ENCODE data around the gene LPCAT3.
A peak's percentile ranks its signal among the peaks of the same experiment; 100 is the strongest.

LPCAT3 gene

DNA sequence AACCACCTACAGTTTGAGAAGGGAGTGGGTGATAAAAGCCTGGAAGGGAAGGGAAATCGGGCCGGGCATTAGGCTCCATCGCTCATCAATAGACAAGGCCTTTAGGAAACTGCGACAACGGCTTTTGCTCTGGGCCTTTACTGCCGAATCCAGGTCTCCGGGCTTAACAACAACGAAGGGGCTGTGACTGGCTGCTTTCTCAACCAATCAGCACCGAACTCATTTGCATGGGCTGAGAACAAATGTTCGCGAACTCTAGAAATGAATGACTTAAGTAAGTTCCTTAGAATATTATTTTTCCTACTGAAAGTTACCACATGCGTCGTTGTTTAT is 74.9 kb downstream of the LPCAT3 start:
- no peak for TF ChIP-seq GATA1 (IDR thresholded peaks at IDR 0.05; ENCODE audit: low read depth, low read length)
- no peak for TF ChIP-seq POLR2A (IDR thresholded peaks at IDR 0.05; ENCODE audit: low read length)
- DNase-seq = peak; percentile 93

DNA sequence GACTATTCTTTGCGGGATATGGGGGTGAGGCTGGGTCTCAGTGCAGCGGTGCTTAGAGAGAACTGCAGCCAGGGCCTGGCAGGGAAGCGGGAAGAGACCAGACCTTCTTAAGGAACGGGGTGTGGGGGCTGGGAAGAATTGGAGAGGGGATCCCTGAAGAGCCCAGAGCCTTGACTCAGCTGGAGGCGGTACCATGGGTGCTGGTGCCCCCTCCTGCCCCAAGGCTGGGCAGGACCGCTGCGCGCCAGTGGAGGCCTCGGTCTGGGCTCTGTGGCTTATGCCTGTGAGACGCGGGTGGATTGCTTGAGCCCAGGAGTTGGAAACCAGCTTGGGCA is 76.0 kb downstream of the LPCAT3 start:
- no peak for DNase-seq
- no peak for TF ChIP-seq POLR2A (IDR thresholded peaks at IDR 0.05; ENCODE audit: low read length)
- no peak for TF ChIP-seq GATA1 (IDR thresholded peaks at IDR 0.05; ENCODE audit: low read depth, low read length)

DNA sequence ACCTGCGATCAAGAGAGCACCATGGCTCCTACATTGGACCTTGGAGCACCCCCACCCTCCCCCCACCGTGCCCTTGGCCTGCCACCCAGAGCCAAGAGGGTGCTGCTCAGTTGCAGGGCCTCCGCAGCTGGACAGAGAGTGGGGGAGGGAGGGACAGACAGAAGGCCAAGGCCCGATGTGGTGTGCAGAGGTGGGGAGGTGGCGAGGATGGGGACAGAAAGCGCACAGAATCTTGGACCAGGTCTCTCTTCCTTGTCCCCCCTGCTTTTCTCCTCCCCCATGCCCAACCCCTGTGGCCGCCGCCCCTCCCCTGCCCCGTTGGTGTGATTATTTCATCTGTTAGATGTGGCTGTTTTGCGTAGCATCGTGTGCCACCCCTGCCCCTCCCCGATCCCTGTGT is 76.5 kb downstream of the LPCAT3 start:
- TF ChIP-seq GATA1 (IDR thresholded peaks at IDR 0.05; ENCODE audit: low read depth, low read length) = no peak
- TF ChIP-seq POLR2A (IDR thresholded peaks at IDR 0.05; ENCODE audit: low read length) = no peak
- DNase-seq = no peak

DNA sequence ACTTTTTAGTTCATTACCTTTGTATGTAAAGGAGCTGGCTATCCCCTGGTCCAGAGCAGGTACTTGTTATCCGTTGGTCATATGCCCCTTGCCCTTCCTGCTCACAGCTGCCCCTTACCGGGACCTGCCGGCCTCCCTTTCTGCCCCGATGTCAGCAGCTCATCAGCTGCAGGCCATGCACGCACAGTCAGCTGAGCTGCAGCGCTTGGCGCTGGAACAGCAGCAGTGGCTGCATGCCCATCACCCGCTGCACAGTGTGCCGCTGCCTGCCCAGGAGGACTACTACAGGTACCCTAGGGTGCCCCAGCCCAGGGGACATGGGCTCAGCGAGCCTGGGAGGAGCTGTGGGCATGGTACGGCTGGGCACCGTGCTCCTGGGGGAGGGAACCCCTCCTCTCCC is 77.0 kb downstream of the LPCAT3 start:
- TF ChIP-seq POLR2A (IDR thresholded peaks at IDR 0.05; ENCODE audit: low read length) = no peak
- TF ChIP-seq GATA1 (IDR thresholded peaks at IDR 0.05; ENCODE audit: low read depth, low read length) = no peak
- DNase-seq = no peak

DNA sequence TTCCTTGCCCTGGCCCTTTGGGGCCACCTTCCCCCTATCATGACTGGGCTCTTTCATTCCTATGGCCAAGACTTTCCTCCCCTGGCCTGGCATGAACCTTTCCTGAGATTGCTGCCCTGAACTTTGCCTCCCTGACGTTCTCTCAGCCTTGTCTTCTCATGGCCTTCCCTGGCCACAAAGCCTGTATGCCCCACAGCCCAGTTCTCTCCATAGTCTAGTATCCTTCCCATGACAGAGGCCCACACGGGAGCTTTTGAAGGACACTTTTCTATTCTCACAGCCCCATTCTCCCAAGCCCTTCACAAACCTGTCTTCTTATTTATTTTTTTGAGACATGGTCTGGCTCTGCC is 79.1 kb downstream of the LPCAT3 start:
- TF ChIP-seq POLR2A (IDR thresholded peaks at IDR 0.05; ENCODE audit: low read length) (no peak), GATA1 (IDR thresholded peaks at IDR 0.05; ENCODE audit: low read depth, low read length) (no peak)
- no peak for DNase-seq

DNA sequence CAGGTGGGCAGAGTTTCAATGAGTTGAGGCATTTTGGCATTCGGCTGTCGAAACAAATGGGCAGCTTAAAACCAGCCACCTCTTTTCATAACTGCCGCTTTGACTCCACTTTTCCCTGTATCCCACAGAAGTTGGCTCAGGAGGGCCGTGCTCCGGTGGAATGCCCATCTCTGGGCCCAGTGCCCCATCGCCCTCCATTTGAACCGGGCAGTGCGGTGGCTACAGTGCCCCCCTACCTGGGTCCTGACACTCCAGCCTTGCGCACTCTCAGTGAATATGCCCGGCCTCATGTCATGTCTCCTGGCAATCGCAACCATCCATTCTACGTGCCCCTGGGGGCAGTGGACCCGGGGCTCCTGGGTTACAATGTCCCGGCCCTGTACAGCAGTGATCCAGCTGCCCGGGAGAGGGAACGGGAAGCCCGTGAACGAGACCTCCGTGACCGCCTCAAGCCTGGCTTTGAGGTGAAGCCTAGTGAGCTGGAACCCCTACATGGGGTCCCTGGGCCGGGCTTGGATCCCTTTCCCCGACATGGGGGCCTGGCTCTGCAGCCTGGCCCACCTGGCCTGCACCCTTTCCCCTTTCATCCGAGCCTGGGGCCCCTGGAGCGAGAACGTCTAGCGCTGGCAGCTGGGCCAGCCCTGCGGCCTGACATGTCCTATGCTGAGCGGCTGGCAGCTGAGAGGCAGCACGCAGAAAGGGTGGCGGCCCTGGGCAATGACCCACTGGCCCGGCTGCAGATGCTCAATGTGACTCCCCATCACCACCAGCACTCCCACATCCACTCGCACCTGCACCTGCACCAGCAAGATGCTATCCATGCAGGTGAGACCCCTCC is 79.7 kb downstream of the LPCAT3 start:
- DNase-seq = no peak
- TF ChIP-seq POLR2A (IDR thresholded peaks at IDR 0.05; ENCODE audit: low read length) (no peak), GATA1 (IDR thresholded peaks at IDR 0.05; ENCODE audit: low read depth, low read length) (no peak)

DNA sequence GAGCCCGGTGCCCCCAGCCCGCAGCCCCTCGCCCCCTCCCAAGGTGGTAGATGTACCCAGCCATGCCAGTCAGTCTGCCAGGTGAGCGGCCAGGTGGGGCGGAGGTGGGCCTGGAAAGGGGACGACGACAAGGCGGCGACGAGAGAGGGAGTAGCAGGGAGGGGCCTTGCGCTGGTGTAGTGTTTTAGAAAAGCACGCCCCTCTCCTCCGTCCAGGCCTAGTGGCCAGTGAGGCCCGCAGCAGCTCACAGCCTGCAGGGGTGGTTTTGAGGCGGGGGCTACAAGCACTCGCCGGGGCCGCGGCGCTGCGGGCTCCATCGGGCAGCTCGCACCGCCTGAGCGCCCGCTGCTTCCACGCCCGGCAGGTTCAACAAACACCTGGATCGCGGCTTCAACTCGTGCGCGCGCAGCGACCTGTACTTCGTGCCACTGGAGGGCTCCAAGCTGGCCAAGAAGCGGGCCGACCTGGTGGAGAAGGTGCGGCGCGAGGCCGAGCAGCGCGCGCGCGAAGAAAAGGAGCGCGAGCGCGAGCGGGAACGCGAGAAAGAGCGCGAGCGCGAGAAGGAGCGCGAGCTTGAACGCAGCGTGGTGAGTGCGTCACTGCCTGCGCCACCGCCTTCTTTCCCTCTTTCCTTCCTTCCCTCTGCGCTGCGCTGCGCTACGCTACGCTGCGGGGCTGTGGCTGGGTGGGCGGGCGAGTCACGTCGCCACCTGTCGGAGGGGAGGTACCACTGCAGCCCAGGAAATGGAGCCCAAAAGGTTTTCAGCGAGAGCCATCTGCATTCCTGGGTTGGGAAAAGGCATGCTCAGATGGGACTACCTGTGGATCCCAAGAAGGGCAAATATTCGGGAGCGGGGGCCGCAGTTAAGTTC is 80.6 kb downstream of the LPCAT3 start:
- TF ChIP-seq GATA1 (IDR thresholded peaks at IDR 0.05; ENCODE audit: low read depth, low read length) (no peak), POLR2A (IDR thresholded peaks at IDR 0.05; ENCODE audit: low read length) (peak; percentile 98)
- peak; percentile 97 for DNase-seq

DNA sequence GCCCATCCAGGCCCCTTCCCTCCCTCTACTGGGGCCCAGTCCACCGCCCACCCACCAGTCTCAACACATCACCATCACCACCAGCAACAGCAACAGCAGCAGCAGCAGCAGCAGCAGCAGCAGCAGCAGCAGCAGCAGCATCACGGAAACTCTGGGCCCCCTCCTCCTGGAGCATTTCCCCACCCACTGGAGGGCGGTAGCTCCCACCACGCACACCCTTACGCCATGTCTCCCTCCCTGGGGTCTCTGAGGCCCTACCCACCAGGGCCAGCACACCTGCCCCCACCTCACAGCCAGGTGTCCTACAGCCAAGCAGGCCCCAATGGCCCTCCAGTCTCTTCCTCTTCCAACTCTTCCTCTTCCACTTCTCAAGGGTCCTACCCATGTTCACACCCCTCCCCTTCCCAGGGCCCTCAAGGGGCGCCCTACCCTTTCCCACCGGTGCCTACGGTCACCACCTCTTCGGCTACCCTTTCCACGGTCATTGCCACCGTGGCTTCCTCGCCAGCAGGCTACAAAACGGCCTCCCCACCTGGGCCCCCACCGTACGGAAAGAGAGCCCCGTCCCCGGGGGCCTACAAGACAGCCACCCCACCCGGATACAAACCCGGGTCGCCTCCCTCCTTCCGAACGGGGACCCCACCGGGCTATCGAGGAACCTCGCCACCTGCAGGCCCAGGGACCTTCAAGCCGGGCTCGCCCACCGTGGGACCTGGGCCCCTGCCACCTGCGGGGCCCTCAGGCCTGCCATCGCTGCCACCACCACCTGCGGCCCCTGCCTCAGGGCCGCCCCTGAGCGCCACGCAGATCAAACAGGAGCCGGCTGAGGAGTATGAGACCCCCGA is 81.4 kb downstream of the LPCAT3 start:
- TF ChIP-seq GATA1 (IDR thresholded peaks at IDR 0.05; ENCODE audit: low read depth, low read length) (no peak), POLR2A (IDR thresholded peaks at IDR 0.05; ENCODE audit: low read length) (no peak)

DNA sequence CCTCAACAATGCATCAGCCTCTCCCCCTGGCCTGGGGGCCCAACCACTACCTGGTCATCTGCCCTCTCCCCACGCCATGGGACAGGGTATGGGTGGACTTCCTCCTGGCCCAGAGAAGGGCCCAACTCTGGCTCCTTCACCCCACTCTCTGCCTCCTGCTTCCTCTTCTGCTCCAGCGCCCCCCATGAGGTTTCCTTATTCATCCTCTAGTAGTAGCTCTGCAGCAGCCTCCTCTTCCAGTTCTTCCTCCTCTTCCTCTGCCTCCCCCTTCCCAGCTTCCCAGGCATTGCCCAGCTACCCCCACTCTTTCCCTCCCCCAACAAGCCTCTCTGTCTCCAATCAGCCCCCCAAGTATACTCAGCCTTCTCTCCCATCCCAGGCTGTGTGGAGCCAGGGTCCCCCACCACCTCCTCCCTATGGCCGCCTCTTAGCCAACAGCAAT is 82.1 kb downstream of the LPCAT3 start:
- no peak for TF ChIP-seq POLR2A (IDR thresholded peaks at IDR 0.05; ENCODE audit: low read length)
- TF ChIP-seq GATA1 (IDR thresholded peaks at IDR 0.05; ENCODE audit: low read depth, low read length) = no peak

More for the DNA sequence above, 81.4 kb downstream of the LPCAT3 start:
- peak in 1 of 2 experiments; percentile 54 for DNase-seq

DNA sequence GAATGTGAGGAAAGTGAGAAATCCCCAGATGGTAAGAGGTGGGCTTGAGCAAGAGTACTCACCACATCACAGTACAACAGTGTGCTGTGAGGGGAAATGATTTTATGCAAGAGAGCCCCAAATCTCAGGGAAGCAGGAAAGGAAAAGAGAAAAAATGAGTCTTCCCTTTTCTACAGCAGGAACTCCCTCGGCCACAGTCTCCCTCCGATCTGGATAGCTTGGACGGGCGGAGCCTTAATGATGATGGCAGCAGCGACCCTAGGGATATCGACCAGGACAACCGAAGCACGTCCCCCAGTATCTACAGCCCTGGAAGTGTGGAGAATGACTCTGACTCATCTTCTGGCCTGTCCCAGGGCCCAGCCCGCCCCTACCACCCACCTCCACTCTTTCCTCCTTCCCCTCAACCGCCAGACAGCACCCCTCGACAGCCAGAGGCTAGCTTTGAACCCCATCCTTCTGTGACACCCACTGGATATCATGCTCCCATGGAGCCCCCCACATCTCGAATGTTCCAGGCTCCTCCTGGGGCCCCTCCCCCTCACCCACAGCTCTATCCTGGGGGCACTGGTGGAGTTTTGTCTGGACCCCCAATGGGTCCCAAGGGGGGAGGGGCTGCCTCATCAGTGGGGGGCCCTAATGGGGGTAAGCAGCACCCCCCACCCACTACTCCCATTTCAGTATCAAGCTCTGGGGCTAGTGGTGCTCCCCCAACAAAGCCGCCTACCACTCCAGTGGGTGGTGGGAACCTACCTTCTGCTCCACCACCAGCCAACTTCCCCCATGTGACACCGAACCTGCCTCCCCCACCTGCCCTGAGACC is 82.7 kb downstream of the LPCAT3 start:
- DNase-seq = no peak
- TF ChIP-seq POLR2A (IDR thresholded peaks at IDR 0.05; ENCODE audit: low read length) (no peak), GATA1 (IDR thresholded peaks at IDR 0.05; ENCODE audit: low read depth, low read length) (no peak)

More for the DNA sequence above, 82.1 kb downstream of the LPCAT3 start:
- DNase-seq = no peak

DNA sequence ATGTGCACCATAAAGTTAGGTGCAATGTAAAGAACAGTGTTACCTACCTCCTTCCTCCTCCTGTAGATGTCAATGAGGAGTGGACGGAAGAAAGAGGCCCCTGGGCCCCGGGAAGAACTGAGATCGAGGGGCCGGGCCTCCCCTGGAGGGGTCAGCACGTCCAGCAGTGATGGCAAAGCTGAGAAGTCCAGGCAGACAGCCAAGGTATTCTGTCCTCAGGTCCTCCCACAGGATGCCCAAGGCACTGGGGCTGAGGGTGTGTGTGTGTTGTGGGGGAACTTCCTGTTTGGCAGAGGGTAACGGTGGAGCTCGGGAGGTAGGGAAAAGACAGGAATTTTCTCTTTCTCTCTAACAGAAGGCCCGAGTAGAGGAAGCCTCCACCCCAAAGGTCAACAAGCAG is 84.2 kb downstream of the LPCAT3 start:
- DNase-seq = no peak
- TF ChIP-seq POLR2A (IDR thresholded peaks at IDR 0.05; ENCODE audit: low read length) (no peak), GATA1 (IDR thresholded peaks at IDR 0.05; ENCODE audit: low read depth, low read length) (no peak)

DNA sequence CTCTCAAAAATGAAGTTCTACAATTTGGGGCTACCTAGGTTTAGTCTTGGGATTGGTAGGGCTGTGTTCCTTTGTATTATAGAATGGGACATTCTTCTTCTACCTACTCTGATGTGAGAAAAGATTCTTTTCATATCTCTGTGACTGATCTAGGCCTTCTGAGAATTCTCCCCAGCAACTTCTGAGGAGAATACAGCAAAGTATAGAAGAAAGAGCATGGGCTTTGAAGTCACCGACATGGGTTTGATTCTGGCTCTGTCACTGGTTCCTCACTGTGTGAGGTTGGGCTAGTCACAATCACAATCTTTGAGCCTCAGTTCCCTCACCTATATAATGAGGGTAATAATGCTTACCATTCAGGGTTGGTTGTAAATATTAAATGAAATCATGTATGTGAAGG is 85.5 kb downstream of the LPCAT3 start:
- no peak for DNase-seq
- TF ChIP-seq GATA1 (IDR thresholded peaks at IDR 0.05; ENCODE audit: low read depth, low read length) = no peak
- no peak for TF ChIP-seq POLR2A (IDR thresholded peaks at IDR 0.05; ENCODE audit: low read length)
